ENCODE results near the gene CACNA1H. TPM values are rescaled to one million over a fixed set of nuclear protein-coding genes. Genes with fewer than 3 reads are reported as not detected.
"Not testable (repeated sequence)": the region's sequence is repeated elsewhere in the genome, so short reads cannot be mapped to it uniquely, and the experiment has no call there.

CACNA1H gene
- total RNA-seq, 1 donor from 2014 or later, result 15.4 TPM

DNA sequence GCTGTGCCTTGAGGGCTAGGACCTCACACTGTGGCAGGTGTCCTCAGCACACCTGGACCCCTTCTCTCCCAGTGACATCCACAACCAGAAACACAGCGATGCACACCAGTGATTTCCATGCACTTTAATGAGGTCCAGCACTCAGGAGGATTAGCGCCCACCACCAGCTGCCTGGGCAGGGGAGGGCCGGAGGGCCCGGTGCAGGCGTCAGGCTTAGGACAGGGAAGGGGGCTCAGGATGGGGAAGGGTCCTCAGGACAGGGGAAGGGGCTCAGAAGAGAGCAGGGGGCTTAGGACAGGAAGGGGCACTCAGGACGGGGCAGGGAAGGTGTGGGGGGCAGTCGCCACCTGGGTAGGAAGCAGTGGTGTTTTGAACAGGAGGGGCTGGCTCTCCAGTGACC is 75.3 kb downstream of the CACNA1H start:
- not testable (repeated sequence) for DNase-seq

DNA sequence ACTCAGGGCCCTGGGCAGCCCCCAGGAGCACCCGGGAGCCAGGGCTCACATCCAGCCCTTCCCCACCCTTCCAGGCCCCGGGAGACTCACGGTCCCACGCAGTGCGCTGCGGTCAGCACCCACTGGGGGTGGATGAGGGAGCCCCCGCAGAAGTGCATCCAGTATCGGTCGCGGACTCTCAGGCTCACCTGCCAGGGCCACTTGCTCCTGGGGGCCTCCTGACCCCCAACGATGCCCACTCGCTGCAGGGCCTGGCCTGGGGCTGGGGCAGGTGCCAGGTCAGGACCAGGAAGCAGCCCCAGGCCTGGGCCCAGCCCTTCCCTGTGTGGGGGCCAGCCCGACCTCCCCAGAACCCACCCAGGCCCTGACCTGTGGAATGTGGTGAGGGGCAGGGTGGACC is 76.6 kb downstream of the CACNA1H start:
- not testable (repeated sequence) for DNase-seq

DNA sequence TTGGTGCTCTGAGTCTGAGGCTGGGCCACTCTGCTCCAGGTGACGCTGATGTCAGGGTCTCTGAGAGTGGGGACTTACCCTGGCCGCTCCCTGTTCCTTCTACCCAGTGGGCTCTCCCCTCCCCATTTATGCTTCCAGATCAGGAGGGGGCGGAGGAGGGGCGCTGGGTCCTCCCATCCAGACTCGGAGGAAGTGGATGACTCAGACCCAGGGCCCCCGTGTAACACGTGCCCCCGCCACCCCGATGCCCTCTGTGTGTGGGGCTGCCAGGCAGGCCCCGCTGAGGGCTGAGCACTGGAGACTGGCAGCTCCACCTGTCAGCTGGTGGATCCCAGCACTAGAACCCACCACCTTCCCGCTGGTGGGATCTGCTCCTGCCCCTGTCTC is 77.2 kb downstream of the CACNA1H start, which contains the start of gene TPSB2:
TPSB2 (minus strand) TSS at position 101 of the 387 bp plus-strand sequence. CDS start 233 bp downstream, outside the sequence.
- not testable (repeated sequence) for DNase-seq

DNA sequence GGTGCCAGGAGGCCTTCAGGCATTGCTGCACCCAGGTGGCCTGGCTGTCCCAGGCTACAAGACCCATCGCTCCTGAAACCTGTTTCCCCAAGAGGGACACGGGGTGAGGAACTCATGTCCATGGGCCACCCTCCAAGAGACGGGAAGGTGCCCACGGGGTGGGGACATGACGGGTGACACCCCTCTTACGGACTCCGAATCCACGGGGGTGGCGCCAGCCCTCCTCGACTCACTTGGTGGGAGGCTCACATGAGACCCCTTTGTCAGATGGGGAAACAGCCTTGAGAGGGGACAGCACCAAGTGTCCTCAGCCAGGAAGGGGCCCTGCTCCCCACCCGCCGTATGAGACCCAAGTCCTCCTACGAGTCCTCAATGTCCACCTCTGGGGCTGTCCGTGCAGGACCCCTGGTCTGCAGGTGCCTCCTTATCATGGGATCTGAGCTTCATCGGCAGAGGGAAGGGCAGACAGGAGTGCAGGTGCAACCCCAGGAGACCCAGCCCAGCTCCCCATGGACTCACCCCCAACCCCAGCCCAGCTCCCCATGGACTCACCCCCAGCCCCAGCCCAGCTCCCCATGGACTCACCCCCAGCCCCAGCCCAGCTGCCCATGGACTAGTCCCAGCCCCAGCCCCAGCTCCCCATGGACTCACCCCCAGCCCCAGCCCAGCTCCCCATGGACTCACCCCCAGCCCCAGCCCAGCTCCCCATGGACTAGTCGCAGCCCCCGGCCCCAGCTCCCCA is 77.7 kb downstream of the CACNA1H start:
- not testable (repeated sequence) for DNase-seq

DNA sequence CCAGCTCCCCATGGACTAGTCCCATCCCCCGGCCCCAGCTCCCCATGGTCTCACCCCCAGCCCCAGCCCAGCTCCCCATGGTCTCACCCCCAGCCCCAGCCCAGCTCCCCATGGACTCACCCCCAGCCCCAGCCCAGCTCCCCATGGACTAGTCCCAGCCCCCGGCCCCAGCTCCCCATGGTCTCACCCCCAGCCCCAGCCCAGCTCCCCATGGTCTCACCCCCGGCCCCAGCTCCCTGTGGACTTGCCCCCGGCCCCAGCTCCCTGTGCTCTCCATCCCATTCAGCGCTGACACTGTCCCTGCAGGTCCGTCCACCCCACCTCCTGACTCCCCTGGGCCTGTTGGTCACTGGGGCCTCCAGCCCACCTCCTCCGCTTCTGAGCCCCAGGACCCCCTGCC is 78.4 kb downstream of the CACNA1H start:
- DNase-seq, result not testable (repeated sequence)

DNA sequence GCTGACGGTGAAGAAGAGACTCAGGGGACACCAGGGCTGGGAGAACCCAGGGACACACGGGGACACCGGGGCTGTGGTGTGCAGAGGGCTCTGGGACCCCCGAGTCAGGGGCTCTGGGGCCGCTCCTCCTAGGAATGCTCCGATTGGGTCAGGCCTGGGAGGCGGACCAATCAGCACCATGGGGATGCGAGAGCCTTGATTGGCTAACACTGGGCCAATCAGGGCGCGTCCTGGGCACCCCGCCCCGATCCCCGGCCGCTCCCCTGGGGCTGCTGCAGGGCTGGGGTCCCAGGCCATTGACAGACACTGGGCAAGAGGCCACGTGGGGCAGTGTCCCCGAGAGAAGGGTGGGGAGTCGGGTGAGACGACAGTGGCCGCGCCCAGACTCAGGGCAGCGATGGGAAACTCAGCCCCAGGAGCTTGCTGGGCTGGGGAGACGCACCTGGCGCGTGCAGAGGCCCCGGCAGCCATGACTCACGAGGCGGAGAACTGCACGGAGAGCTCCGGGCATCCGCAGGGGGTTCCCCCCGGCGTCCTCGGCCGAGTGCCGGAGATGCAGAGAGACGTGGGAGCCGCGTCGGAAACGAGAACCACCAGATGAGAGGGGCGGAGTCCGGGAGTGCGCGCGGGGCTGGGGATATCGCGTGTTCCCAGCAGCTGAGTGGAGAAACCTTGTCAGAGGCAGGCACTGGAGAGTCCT is 79.3 kb downstream of the CACNA1H start:
- DNase-seq, result not testable (repeated sequence)

DNA sequence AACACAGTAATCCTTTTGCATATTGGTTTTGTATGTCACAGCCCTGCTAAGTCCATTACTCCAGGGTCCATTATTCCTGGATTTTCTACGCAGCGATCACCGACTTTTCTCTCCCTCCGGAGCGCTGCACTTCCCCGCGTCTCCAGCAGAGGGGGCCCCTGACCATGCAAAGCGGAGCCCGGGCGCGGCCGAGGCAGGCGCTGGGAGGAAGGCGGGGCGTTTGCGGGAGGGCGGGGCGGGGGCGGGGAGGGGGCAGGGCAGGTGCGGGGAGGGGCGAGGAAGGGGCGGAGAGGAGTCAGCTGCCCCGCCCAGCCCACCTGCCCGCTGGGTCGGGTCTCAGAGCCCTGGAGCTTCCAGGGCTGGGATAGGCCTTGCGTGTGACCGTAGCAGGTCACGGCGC is 83.8 kb downstream of the CACNA1H start:
- not testable (repeated sequence) for DNase-seq

DNA sequence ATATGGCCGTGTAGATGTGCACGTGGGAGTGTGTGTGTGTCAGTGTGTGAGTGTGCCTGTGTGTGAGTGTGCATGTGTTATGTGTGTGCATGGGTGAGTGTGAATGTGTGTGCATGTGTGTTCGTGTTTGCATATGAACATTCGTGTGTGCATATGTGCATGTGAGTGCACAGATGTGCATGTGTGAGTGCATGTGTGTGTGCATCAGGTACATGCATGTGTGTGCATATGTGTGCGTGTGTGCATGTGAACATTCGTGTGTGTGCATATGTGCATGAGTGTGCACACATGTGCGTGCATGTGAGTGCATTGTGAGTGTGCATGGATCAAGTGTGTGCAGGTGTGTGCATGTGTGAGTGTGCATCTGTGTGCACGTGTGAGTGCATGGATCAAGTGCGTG is 85.1 kb downstream of the CACNA1H start:
- DNase-seq, result no peak

DNA sequence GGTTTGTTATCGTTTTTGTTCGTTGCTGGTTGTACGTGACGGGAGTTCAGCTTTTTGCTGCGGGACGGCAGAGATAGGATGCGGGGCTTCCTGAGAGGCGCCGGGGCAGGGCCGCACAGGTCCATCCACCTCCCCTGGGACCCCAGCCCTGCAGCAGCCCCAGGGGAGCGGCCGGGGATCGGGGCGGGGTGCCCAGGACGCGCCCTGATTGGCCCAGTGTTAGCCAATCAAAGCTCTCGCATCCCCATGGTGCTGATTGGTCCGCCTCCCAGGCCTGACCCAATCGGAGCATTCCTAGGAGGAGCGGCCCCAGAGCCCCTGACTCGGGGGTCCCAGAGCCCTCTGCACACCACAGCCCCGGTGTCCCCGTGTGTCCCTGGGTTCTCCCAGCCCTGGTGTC is 86.0 kb downstream of the CACNA1H start:
- not testable (repeated sequence) for DNase-seq

DNA sequence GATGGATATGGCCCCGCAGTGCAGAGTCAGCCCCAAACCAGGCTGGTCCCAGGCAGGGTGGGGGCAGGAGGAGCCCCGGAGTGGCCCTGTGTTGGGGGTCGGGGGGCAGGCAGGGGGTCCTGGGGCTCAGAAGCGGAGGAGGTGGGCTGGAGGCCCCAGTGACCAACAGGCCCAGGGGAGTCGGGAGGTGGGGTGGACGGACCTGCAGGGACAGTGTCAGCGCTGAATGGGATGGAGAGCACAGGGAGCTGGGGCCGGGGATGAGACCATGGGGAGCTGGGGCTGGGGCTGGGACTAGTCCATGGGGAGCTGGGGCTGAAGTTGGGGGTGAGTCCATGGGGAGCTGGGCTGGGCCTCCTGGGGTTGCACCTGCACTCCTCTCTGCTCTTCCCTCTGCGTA is 86.7 kb downstream of the CACNA1H start:
- not testable (repeated sequence) for DNase-seq

DNA sequence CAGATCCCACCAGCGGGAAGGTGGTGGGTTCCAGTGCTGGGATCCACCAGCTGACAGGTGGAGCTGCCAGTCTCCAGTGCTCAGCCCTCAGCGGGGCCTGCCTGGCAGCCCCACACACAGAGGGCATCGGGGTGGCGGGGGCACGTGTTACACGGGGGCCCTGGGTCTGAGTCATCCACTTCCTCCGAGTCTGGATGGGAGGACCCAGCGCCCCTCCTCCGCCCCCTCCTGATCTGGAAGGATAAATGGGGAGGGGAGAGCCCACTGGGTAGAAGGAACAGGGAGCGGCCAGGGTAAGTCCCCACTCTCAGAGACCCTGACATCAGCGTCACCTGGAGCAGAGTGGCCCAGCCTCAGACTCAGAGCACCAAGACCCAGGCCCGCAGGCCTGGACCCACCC is 87.5 kb downstream of the CACNA1H start, which contains the start of gene TPSAB1:
TPSAB1 (plus strand) TSS at position 270 of the 400 bp plus-strand sequence. CDS start 234 bp downstream, outside the sequence.
- DNase-seq, result not testable (repeated sequence)

DNA sequence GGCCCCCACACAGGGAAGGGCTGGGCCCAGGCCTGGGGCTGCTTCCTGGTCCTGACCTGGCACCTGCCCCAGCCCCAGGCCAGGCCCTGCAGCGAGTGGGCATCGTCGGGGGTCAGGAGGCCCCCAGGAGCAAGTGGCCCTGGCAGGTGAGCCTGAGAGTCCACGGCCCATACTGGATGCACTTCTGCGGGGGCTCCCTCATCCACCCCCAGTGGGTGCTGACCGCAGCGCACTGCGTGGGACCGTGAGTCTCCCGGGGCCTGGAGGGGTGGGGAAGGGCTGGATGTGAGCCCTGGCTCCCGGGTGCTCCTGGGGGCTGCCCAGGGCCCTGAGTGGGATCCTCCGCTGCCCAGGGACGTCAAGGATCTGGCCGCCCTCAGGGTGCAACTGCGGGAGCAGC is 88.2 kb downstream of the CACNA1H start:
- DNase-seq, result not testable (repeated sequence)

DNA sequence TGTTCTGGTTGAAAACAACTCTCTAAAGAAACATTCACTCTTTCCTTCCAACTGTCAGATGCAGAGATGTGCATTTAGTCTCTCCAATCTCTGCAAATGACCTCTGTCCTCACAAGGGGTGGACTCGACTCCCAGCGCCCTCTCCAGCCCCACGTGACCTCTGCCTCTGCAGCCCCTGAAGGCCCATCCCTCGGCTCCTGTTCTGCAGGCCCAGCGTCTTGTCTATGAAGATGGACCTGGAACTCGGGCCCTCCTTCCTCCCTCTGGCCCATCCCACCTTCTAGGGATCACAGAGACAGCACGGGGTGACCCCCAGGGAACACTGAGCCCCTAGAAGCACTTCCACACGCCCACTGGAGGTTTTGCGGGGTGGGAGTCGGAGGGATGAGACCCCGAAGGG is 90.5 kb downstream of the CACNA1H start:
- DNase-seq, result not testable (repeated sequence)

DNA sequence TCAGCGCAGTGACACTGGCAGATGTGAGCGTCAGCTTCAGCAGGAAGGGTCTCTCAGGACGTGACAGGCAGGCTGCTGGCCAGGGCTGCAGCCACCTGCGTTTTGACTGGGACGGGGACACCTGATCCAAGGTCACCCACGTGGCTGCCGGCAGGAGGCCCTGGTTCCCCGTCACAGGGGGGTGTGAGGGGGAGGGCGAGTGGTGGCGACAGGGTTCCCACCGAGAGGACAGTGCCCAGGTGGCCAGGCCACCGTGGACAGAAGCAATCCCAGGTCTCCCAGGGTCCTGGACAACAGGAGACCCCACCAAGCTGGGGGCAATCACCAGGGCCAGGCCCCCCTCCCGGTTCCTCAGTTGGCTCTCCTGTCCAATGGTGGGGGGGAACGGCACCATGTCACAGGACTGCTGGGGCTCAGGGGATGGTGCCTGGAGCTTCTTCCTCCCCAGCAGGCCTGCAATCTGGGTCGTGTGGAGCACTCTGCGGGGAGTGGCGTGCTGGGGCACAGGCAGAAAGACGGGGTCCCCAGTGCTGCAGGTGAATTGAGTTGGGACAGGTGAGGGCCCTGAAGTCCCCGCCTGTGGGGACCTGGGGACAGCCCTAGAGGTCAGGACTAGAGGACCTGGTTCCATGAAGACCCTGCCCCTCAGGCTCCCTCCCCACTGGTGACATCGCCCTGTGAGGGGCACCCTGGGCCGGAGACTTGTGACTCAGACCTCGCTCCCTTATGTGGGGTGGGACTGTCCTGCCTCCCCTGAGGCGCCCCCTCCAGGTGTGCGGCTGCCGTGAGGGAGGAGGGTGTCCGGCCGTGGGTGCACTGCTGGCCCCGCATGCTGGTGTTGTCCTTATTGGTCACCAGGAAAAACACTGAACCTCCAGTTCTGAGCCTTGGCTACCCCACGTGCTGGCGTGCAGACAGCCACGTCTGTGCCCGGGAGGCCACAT is 91.3 kb downstream of the CACNA1H start:
- not testable (repeated sequence) for DNase-seq

DNA sequence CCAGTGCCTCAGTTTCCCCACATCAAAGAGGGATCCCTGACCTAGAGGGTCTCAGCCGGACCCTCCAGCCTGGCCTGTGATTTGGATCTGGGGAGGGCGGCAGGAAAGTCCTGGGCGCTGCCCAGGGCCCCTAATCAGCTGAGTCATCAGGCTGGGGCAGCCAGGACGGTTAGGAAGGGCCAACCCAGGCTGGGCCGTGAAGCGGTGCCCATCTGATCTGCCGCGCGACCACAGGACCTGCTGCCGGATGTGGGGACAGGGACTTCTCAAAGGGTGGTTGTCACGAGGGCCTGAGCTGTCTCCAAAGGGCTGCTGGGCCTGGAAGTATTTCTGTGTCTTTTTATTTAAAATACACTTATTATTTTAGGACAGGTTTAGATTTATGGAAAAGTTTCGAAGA is 92.0 kb downstream of the CACNA1H start:
- DNase-seq, result no peak

DNA sequence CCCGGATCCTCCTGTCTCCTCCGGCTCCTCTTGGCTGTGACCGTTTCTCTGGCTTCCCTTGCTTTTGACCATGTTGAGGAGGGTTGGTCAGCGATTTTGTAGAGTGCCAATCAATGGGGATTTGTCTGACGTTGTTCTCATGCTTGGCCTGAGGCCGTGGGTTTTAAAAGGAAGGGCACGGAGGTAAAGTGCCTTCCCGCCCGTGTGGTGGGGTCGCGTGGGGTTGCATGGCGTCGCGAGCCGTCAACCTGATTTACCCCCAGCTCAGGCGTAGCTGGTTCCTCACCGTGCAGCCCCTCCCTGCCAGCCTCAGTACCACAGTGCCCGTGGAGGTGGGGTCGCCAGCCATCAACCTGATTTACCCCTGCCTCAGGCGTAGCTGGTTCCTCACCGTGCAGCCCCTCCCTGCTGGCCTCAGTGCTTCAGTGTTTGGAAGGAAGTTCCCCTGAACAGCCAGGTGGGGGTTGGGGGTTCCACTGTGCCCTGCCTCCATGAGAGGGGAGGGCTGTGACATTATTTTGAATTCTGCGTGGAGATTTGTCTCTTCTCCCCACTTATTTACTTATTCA is 92.6 kb downstream of the CACNA1H start:
- DNase-seq, result no peak

DNA sequence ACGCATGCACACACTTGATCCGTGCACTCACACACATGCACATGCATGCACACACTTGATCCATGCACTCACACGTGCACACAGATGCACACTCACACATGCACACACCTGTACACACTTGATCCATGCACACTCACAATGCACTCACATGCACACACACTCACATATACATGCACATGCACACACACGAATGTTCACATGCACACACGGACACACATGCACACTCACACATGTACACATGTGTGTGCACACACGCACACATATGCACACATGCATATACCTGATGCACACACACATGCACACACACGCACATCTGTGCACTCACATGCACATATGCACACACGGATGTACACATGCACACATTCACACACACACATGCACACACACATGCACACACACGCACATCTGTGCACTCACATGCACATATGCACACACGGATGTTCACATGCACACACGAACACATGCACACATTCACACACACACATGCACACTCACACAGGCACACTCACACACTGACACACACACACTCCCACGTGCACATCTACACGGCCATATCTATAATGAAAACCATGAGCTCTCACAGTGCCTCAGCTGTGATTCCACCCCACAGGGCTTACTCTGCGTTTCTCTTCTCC is 95.1 kb downstream of the CACNA1H start:
- not testable (repeated sequence) for DNase-seq

DNA sequence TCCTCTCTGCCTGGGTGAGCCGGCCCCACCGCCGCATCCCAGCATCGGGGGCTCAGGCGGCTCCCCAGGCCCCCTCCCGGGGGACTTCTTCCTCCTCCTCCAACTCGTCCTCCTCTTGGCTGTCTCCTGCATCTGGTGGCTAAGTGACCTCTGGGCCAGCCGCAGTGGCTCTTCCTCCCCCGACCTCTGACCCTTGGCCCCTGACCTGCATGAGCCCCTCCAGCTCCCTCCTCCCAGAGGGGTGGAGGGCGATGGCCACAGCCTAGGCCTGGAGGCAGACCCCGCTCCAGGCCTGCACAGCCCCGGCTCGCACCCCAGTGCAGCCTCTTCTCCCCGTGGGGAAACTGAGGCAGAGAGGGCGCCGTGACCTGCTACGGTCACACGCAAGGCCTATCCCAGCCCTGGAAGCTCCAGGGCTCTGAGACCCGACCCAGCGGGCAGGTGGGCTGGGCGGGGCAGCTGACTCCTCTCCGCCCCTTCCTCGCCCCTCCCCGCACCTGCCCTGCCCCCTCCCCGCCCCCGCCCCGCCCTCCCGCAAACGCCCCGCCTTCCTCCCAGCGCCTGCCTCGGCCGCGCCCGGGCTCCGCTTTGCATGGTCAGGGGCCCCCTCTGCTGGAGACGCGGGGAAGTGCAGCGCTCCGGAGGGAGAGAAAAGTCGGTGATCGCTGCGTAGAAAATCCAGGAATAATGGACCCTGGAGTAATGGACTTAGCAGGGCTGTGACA is 96.3 kb downstream of the CACNA1H start:
- DNase-seq, result not testable (repeated sequence)

DNA sequence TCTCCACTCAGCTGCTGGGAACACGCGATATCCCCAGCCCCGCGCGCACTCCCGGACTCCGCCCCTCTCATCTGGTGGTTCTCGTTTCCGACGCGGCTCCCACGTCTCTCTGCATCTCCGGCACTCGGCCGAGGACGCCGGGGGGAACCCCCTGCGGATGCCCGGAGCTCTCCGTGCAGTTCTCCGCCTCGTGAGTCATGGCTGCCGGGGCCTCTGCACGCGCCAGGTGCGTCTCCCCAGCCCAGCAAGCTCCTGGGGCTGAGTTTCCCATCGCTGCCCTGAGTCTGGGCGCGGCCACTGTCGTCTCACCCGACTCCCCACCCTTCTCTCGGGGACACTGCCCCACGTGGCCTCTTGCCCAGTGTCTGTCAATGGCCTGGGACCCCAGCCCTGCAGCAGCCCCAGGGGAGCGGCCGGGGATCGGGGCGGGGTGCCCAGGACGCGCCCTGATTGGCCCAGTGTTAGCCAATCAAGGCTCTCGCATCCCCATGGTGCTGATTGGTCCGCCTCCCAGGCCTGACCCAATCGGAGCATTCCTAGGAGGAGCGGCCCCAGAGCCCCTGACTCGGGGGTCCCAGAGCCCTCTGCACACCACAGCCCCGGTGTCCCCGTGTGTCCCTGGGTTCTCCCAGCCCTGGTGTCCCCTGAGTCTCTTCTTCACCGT is 100.9 kb downstream of the CACNA1H start:
- not testable (repeated sequence) for DNase-seq

DNA sequence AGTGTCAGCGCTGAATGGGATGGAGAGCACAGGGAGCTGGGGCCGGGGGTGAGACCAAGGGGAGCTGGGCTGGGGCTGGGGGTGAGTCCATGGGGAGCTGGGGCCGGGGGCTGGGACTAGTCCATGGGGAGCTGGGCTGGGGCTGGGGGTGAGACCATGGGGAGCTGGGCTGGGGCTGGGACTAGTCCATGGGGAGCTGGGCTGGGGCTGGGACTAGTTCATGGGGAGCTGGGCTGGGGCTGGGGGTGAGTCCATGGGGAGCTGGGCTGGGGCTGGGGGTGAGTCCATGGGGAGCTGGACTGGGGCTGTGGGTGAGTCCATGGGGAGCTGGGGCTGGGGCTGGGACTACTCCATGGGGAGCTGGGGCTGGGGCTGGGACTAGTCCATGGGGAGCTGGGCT is 101.9 kb downstream of the CACNA1H start:
- DNase-seq, result not testable (repeated sequence)

Measured in occipital lobe (tissue), 2 donors.